ENCODE data around the gene SCN3B.

DNA sequence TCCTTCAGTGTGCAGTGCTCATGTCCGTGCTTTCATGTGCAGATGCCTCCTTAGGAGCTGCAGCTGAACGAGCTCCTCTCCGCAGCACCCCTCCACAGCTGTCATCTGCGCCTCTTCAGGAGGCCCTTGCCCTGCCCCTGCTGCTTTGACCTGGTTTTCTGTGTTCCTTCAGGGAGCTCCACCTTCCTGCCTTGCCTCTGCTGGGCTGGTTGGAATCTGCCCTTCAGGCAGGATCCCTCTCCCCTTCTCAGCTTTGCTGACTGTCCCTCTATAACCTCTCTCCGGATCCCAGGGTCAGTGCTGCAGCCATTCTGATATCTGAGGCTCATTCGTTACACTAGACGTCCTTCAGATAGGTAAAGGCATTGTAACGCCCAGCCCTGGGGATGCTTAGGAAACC is 67.9 kb downstream of the SCN3B start:
- TF ChIP-seq, protein P1, sequence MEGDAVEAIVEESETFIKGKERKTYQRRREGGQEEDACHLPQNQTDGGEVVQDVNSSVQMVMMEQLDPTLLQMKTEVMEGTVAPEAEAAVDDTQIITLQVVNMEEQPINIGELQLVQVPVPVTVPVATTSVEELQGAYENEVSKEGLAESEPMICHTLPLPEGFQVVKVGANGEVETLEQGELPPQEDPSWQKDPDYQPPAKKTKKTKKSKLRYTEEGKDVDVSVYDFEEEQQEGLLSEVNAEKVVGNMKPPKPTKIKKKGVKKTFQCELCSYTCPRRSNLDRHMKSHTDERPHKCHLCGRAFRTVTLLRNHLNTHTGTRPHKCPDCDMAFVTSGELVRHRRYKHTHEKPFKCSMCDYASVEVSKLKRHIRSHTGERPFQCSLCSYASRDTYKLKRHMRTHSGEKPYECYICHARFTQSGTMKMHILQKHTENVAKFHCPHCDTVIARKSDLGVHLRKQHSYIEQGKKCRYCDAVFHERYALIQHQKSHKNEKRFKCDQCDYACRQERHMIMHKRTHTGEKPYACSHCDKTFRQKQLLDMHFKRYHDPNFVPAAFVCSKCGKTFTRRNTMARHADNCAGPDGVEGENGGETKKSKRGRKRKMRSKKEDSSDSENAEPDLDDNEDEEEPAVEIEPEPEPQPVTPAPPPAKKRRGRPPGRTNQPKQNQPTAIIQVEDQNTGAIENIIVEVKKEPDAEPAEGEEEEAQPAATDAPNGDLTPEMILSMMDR (IDR thresholded peaks at IDR 0.05 in 8 of 11, conservative IDR thresholded peaks at IDR 0.05 in 3 of 11): no peak
- TF ChIP-seq POLR2AphosphoS5 (IDR thresholded peaks at IDR 0.05): no peak
